AG08395 (cell line): ENCODE measurements around the gene RMND1.
"Not testable (repeated sequence)": the region's sequence is repeated elsewhere in the genome, so short reads cannot be mapped to it uniquely, and the experiment has no call there.

Experiments
- DNase-seq: peaks from one replicate; pipeline ENCODE4 v3.0.0; 2012; ENCODE audit warnings: mixed read lengths, low spot score

The RMND1 gene

DNA sequence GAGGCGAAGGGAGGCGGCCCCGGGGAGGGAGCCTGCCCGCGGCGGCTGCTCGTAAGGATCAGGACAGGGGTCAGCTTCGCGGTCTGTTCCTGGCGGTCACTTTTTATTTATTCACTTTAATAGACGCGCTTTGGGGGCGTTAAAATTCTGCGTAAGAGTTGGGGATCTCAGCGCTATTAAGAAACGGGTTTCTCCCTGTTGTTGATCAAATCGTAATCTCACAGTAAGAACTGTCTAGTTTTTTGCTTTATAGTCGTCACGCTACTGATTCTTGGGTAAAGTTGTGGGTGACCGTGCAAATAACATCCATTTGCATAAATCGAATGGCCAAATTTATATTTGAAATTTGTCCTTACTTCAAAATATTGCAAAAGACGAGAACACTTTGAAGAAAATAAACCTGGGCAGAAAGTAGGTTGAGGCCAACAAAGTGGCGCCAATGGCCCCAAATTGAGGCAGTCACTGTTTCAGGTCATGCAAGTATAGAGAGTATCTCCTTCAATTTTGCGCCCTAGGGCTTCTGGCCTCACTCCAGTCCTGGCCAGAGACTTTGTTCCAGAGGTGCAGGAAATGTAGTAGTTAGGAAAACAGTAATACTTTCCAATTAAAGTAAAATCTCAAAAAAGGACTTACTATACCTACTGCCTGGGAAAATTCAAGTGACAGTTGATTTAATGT, 963 bp upstream of the RMND1 start:
- peak; percentile 24 for DNase-seq

DNA sequence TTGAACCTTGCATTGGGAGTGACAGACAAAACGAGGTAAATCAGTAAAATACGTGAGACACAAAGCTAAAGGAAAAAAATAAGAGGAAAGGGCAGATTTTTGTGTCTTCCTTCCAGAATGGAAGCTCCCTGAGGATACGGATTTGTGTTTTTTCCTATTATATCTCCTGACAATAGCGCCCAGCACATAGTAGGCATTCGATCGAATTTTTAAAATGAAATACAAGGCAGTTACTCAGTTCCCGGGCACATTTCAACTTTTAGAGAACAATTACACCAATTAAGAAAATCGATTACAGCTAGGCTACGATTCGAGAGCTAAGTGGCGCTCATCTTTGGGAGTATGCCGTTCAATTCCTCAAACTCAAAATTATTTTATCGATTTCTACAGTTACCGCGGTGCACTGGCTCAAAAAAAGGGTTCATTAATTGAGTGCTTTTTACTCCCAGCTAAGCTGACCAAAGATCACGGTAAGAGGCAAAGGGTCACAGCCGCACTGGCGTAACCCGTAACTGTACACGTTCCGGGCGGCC, 443 bp downstream of the RMND1 start:
- DNase-seq, result no peak

DNA sequence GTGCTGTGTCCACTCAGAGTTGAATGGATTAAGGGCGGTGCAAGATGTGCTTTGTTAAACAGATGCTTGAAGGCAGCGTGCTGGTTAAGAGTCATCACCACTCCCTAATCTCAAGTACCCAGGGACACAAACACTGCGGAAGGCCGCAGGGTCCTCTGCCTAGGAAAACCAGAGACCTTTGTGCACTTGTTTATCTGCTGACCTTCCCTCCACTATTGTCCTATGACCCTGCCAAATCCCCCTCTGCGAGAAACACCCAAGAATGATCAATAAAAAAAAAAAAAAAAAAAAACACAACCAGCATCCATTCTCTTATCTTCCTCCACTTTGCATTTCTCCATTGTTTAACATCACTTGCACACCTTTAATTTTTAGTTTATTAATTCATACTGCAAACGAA, 998 bp downstream of the RMND1 start:
- DNase-seq, result not testable (repeated sequence)

DNA sequence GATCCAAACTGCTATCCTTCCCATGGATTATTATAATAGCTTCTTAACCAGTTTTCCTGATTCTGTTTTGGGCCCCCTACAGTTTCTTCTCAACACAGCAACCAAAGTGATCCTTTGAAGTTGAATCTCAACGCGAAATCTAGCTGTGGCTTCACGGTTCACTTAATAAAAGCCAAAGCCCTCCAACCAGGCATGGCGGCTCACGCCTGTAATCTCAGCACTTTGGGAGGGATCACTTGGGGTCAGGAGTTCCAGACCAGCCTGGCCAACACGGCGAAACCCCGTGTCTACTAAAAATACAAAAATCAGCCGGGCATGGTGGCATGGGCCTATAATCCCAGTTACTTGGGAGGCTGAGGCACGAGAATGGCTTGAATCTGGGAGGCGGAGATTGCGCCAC, 3.3 kb downstream of the RMND1 start:
- DNase-seq, result no peak

DNA sequence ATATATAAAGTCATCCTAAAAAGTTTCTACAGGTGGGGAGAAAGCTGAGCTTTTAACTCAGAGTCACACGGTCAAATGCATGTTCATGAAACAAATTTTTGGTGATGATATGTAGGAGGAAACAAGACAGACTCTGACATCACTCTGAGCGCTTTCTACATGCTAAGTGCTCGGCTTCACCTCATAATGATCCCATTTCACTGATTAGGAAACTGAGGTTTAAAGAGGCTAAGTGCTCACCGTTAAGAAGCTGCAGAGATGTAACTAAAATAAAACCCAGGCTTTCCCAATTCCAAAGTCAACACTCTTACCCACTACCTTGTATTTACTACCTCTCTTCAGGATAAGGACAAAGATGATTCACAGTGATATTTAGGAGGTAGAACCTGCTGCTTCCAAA, 4.7 kb downstream of the RMND1 start:
- no peak for DNase-seq

DNA sequence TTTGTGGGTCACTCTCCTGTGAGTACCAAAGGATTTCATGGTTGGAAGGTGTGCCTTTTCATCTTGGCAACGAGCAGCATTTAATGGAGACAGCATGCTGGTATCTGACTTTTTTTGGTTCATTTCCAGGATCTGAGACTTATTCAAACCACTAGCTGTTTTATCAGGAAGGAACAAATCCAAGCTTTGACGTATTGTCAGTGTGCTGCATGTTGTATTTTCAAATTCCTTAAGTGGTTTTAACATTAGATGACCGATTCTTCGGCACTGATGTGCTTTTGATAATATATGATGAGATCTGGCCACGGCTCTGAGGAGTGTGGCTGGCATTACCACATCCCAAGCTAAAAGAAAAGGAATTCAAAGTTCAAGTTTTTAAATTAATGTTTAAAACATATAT, 6.4 kb downstream of the RMND1 start:
- DNase-seq, result no peak

DNA sequence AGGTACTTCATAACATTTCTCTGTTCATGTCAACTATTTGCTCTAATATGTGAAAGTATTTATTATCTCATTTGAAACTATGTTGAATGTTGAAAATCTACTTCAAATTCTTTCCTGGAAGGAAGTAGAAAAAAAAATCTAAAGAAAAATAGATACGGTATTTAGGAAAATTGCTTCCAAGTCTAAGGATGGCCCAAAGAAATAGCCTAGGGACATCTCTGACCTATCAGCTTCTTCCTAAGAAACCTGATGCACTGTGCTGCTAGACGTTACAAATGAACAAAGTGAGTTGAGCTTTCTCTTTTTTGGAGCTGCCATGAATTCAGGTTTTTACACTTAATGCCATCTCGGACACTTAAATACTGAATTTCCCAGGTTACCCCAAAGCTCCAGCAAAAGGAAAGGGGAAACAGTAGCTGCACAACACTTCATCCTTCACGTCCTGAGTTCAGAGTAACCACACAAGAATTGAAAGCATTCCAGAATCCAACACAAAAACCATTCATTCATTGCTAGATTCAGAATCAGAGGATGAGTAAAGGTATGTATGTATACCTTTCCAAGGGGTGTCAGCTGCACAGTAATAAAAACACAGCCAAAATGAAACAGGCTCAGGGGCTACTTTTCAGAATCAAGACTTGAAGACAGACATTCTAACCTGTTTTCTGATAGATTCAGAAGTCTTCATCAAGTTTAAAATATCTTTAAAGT, 7.9 kb downstream of the RMND1 start:
- no peak for DNase-seq

DNA sequence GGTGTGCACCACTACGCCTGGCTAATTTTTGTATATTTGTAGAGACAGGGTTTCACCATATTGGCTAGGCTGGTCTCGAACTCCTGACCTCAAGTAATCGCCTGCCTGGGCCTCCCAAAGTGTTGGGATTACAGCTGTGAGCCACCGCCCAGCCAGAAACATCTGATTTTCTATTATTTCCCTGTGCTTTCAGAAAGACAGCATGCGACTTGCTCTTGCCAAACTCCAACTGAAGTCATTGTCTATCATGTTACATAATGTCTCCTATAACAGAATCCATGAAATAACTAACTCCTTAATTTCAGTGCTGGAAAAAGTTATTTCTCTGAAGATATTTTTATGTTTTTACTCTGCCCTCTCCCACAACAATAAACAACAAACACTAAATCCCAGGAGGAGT, 8.5 kb downstream of the RMND1 start:
- no peak for DNase-seq

DNA sequence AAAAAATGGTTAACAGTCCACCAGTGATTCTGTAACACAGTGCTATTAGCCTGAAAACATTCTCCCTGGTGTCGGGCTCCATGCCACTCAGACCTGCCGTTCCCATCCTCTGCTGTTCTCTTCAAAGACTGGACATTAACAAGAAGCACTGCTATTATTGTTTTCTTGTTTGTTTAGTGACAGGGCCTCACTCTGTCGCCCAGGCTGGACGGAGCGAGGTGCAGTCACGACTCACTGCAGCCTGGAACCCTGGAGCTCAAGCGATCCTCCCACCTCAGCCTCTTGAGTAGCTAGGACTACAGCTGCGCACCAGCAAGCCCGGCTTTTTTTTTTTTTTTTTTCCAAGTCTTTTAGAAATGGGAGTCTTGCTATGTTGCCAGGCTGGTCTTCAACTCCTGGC, 9.6 kb downstream of the RMND1 start:
- DNase-seq, result no peak

DNA sequence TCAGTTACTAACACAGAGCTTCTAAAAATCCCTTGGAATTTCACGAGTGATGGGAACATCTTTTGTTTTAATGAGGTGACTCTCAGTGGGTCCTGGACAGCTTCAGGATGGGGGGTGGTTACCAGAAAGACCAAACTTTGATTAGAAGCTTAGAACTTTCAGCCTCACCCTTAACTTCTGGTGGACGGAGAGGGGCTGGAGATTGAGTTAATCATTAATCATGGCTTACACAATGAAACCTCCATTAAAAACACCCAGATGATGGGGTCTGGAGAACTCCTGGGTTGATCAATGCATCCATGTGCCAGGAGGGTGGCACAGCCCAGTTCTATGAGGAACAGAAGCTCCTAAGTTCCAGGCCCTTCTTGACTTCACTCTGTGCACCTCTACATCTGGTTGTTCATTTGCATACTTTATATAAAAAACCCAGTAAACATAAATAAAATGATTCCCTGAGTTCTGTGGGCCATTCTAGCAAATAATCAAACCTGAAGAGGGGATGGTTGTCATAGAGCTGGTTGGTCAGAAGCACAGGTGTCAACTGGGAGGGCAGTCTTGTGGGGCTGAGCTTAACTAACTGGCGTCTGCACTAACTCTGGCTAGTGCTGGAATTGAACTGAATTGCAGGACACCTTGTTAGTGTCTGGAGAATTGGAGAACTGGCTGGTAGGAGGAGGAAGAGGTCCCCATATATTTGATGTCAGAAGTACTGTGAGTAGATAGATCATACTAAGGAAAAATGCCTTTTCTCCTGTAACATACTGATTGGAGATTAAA, 10.3 kb downstream of the RMND1 start:
- DNase-seq, result no peak

DNA sequence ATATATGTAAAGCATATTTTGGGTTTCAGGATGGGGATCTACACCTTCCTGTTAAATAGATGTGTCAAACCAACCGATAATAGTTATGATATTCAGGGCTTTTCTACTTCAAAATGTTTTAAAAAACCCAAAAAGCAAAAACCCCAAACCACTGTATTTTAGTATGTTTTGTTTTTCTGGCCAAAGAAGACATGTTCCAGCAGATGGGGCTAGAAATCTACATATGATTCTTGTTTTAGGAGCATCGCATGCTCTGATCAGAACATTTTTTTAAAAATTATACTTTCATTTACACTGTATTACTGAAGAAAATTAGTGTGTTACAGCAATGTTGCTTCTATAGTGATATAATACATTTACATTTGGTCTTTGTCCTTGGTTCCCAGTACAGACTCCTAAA, 11.0 kb downstream of the RMND1 start:
- peak; percentile 25 for DNase-seq

DNA sequence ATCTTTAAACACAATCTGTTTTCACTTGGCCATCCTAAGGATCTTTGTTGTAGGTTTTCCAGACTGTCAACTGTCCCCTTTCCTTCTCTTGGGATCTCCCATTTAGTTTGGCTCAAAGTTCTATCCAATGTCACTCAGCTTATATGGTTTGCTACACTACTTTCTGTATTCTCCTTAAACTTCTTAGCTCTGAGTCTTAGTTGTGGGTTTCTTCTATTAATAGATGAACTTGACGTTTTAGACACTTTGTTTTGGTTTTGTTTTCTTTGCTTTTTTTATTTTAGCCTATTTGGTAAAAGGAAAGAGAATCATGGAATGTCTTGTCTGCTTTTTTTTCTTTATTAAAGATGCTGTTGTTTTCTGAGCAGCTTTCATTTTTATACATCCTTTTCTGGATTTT, 11.4 kb downstream of the RMND1 start:
- DNase-seq, result no peak

DNA sequence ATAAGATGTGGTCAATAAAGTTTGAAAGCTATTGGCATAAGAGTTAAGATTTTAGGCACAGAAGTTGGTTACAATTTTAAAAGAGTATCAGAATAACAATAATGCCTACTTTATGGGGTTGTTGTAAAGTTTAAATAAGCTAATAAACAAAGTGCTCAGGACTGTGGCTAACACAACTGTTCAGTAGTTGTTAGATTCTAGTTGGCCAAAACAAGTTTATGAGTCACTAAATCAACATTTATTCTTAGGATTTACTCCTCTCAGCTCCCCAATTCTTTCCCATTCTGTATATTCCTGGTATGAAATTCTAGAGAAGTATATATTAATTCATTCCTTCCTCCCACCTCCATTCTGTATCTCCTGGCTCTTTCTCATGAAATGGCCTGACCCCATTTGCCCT, 14.5 kb downstream of the RMND1 start:
- DNase-seq, result no peak

DNA sequence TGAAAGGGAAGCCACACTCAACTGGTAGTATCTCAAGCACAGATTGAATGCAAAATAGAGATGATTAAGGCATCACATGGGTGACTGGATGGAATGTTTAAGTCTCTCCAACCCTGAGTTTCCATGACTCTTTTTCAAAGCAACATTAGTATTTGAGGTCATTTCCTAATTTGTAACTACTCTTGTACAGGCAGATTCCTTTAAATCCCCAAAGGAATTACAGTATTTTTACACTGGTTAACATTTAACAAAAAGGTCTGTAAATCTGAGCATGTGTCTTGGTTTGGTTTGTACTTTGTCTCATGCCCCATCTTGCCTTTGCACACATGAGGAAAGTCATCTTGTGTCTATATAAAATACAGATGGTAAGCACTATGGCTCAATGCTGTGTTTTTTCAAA, 15.1 kb downstream of the RMND1 start:
- peak; percentile 80 for DNase-seq

DNA sequence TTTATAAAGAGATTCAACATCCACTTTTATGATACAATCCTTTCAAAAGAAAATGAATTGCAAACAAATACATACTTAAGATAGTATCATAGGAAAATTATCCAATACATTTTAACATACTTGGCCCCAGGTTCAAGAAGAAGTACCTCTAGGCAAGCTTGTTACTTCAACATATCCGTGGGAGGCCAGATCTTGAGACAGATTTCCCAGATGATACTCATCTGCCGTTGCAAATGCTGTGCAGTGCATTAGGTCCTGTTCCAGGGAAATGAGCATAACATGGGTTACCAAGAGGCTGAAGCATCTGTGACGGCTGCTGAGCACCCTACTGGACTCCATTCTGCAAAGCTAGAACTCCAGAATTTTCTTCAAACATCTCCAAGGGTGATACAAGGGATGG, 15.6 kb downstream of the RMND1 start:
- DNase-seq, result no peak

DNA sequence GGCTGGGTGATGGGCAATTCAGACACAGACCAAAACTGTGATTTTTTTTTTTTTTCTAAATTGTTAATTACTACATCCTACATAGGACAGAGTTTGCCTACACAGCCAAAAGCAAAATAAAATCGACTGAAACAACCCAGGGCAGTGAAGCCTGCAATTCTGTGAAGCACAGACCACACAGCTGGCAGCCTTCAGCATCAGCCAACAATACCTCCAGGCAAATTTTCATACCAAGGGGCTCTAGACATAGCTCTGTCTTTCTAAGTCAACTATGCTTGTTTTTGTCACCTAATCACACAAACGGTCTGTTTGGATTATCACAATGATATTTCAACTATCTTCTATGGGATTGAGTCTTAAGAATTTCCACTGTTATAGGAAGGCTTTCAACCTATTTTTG, 17.6 kb downstream of the RMND1 start:
- no peak for DNase-seq

DNA sequence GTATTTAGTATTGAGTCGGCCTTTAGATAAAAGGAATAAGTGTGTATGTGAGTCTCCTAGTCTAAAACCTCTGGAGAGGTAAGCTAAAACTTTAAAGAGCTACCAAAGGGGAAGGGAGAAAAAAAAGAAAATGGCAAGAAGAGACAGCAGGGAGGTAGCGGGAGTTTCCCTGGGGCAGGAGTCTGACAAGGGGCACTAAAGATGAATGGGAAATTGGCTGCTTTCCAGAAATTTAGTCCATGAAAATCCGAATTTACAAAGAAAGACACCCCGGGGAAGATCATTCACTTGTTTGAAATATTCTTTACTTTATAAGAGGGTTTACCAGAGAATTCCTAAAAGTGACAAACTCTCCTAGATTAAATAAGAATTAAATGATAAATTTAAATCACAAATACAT, 19.3 kb downstream of the RMND1 start:
- DNase-seq, result no peak

DNA sequence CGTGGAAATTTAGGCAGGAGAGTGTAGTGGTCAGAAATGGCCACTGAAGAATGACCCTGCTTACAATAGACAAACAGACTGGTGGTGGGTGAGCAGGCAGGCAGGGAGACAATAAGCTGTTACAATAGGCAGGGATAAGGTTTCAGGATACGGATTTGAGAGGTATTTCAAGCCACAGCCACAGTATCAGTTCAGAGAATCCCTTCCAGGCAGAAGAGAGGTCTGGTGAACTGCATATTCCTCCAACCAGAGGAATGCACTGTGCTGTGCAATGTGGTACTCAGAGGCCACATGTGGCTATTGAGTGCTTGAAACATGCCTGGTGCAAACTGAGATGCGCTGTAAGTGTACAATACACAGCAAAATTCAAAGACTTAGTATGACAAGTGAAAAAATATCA, 20.6 kb downstream of the RMND1 start:
- no peak for DNase-seq

DNA sequence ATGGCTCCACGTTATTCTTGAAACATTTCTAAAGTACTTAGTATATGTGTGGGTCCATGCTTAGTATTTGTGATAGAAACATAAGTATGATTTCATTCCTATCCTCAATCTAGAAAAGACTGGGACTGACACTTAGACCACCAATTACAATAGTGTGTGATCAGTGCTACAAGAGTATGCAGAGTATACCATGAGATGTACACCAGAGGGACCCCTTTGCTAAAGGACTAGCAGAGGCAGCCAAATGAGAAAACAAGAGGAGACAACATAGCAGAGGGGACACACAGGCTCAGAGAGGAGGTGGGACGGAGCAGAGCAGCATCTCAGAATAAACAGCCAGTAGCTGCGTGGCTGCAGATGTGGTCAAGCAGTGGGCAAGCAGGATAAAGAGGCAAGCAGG, 21.0 kb downstream of the RMND1 start:
- DNase-seq, result no peak

DNA sequence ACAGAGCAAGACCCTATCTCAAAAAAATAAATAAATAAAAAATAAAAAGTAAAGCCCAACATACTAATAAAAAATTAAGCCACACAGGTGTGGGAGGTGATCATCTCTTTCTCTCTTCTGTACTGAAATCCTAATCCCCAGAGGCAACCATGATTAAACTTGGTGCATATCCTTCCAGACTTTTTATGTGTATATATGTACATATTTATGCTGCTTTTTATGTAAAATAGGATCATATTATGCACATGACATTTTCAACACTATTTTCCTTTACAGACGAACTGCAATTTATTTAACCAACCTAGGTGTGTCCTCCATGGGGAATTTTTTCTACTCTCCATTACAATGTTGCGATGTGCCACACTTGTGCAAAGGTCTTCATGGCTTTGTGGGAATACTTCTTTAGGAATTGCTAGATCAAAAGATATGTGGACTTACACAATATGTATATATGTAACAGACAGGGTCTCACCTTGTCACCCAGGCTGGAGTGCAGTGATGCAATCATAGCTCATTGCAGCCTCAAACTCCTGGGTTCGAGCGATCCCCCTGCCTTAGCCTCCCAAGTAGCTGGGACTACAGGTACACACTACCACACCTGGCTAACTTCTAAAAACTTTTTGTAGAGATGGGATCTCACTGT, 23.7 kb downstream of the RMND1 start:
- DNase-seq, result no peak

DNA sequence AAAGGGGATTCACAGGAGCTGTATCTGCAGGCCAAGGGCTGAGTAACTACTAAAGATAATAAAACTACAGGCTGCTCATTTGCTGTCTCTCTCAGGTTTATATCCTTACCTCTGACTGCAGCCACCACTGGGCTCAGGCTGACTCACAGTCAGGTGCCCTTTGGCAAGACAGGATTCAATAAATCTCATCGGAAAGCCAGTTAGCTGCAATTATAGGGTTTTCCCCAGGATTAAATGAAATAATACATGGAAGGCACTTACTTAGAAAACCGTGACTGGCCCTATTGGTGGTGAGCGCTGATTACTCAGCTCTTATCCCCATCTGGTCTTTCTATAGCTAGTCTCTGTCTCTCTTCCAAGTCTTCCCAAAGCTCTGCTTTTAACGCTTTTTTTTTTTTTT, 26.4 kb downstream of the RMND1 start:
- no peak for DNase-seq

DNA sequence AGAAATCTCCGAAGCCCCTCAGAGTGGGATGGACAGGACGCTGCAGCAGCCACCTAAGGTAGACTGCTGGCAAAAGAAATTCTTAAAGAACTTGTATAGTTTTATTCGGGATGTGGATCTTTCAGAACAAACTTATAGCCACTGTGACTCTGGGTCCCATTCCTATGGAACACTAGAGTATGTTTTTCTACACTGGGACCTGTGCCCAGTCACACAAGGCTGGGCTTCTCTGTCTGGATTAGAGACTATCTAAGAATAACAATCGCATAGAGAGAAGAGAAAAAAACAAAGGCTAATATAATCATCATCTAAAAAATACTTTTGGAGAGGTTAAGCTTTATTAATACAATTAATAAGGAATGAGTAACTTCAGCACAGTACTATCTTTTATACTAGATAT, 28.9 kb downstream of the RMND1 start:
- no peak for DNase-seq

DNA sequence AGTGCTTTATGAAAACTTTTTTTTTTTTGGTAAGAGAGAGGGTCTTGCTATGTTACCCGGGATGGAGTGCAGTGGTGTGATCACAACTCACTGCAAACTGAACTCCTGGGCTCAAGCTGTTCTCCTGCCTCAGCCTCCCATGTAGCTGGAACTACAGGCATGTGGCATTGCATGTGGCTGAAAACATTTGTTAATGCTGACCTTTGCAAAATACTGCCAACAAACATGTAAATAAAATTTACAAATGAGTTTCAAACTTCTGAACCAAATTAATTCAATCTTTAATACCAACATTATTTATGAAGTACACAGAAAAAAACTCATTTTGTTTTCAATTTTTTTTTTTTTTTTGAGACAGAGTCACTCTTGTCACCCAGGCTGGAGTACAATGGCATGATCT, 34.4 kb downstream of the RMND1 start:
- no peak for DNase-seq
